ENCODE measurements around the gene PITPNC1. TPM values are rescaled to one million over a fixed set of nuclear protein-coding genes. Genes with fewer than 3 reads are reported as not detected.

Gene PITPNC1
- total and polyA plus RNA-seq, 2 of the 13 experiments (the other 11 are each of a cell fraction or from before 2014, with no cell fraction given): 4.1 to 5.7 TPM

DNA sequence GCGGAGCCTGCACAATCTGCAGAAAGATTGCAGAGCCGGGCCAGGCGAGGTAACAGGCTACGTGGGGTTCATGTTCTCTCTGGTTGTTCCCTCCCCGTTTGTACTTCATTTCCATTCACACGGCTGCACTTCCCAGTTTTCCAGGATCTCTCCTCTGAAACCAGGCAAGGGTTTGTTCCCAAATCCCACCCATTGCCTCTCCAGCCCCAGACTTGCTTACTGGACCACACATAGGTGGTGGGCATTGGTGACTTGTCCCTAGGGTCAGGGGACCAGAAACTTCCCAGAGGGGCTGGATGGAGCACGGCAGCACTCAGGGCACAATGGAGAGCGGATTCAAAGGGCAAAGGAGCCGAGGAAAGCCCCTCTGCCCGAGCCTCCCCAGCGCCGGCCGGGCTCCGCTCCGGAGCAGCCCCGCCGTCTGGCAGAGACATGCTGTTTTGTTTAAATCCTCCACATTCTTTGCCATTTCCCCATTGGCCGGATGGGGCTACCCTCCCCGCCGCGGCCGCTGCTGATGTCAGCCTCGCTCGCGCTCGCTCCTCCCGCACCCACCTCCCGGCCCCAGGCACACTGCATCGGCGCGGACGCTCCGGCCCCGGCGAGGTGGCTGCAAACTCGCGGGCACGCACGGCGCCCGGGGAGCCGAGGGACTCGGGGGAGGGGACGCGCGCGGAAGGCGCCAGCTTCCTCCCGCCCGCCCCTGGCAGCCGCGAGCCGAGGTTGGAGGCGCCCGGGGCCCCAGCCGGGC is at the start of gene PITPNC1 (continued):
- TF ChIP-seq NR2F1 (CRISPR knock-in tag; IDR thresholded peaks at IDR 0.05) (no peak), HDAC2 (CRISPR knock-in tag; IDR thresholded peaks at IDR 0.05) (0 out of 2 replicates have a peak, but pooled peaks have one; percentile 7), PLRG1 (conservative IDR thresholded peaks at IDR 0.05) (no peak), RXRB (CRISPR knock-in tag; IDR thresholded peaks at IDR 0.05; ENCODE audit: borderline replicate concordance) (no peak), NFYB (CRISPR knock-in tag; IDR thresholded peaks at IDR 0.05) (peak; percentile 57), ZNF232 (CRISPR knock-in tag; IDR thresholded peaks at IDR 0.05; ENCODE audit: borderline replicate concordance) (0 out of 2 replicates have a peak, but pooled peaks have one; percentile 63), ZNF724P (CRISPR knock-in tag; IDR thresholded peaks at IDR 0.05; ENCODE audit: borderline replicate concordance) (0 out of 2 replicates have a peak, but pooled peaks have one; percentile 40), ZNF7 (CRISPR knock-in tag; IDR thresholded peaks at IDR 0.05) (no peak), ZNF333 (CRISPR knock-in tag; IDR thresholded peaks at IDR 0.05; ENCODE audit: borderline replicate concordance) (peak; percentile 84; the same call in 1 of the 2 replicates), ZNF879 (CRISPR knock-in tag; IDR thresholded peaks at IDR 0.05) (no peak), MBNL3 (CRISPR knock-in tag; conservative IDR thresholded peaks at IDR 0.05) (no peak), ZNF737 (CRISPR knock-in tag; IDR thresholded peaks at IDR 0.05; ENCODE audit: borderline replicate concordance) (no peak), DMAP1 (CRISPR knock-in tag; IDR thresholded peaks at IDR 0.05) (0 out of 2 replicates have a peak, but pooled peaks have one; percentile 27), HNRNPL (IDR thresholded peaks at IDR 0.05; ENCODE audit: low read depth, low read length) (no peak), GATA4 (IDR thresholded peaks at IDR 0.05; ENCODE audit: borderline replicate concordance, low read depth) (no peak), ZNF672 (CRISPR knock-in tag; IDR thresholded peaks at IDR 0.05) (no peak), ZNF446 (CRISPR knock-in tag; IDR thresholded peaks at IDR 0.05) (no peak), TARDBP (CRISPR knock-in tag; IDR thresholded peaks at IDR 0.05) (no peak), ZSCAN5A (CRISPR knock-in tag; IDR thresholded peaks at IDR 0.05; ENCODE audit: borderline replicate concordance) (no peak), MXI1 (IDR thresholded peaks at IDR 0.05; ENCODE audit: borderline replicate concordance, low read depth, low read length) (peak; percentile 67; the same call in 1 of the 3 replicates)
- TF ChIP-seq, protein P1, sequence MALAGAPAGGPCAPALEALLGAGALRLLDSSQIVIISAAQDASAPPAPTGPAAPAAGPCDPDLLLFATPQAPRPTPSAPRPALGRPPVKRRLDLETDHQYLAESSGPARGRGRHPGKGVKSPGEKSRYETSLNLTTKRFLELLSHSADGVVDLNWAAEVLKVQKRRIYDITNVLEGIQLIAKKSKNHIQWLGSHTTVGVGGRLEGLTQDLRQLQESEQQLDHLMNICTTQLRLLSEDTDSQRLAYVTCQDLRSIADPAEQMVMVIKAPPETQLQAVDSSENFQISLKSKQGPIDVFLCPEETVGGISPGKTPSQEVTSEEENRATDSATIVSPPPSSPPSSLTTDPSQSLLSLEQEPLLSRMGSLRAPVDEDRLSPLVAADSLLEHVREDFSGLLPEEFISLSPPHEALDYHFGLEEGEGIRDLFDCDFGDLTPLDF (CRISPR knock-in tag; IDR thresholded peaks at IDR 0.05): no peak
- TF ChIP-seq, protein P2, sequence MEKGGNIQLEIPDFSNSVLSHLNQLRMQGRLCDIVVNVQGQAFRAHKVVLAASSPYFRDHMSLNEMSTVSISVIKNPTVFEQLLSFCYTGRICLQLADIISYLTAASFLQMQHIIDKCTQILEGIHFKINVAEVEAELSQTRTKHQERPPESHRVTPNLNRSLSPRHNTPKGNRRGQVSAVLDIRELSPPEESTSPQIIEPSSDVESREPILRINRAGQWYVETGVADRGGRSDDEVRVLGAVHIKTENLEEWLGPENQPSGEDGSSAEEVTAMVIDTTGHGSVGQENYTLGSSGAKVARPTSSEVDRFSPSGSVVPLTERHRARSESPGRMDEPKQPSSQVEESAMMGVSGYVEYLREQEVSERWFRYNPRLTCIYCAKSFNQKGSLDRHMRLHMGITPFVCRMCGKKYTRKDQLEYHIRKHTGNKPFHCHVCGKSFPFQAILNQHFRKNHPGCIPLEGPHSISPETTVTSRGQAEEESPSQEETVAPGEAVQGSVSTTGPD (CRISPR knock-in tag; IDR thresholded peaks at IDR 0.05): no peak
- TF ChIP-seq, protein P3, sequence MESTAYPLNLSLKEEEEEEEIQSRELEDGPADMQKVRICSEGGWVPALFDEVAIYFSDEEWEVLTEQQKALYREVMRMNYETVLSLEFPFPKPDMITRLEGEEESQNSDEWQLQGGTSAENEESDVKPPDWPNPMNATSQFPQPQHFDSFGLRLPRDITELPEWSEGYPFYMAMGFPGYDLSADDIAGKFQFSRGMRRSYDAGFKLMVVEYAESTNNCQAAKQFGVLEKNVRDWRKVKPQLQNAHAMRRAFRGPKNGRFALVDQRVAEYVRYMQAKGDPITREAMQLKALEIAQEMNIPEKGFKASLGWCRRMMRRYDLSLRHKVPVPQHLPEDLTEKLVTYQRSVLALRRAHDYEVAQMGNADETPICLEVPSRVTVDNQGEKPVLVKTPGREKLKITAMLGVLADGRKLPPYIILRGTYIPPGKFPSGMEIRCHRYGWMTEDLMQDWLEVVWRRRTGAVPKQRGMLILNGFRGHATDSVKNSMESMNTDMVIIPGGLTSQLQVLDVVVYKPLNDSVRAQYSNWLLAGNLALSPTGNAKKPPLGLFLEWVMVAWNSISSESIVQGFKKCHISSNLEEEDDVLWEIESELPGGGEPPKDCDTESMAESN (CRISPR knock-in tag; conservative IDR thresholded peaks at IDR 0.05): no peak
- TF ChIP-seq, protein P4, sequence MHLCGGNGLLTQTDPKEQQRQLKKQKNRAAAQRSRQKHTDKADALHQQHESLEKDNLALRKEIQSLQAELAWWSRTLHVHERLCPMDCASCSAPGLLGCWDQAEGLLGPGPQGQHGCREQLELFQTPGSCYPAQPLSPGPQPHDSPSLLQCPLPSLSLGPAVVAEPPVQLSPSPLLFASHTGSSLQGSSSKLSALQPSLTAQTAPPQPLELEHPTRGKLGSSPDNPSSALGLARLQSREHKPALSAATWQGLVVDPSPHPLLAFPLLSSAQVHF (CRISPR knock-in tag; IDR thresholded peaks at IDR 0.05): no peak
